T-helper 17 cell (primary cell): ENCODE results near the gene BCL6B. TPM values are rescaled to one million over a fixed set of nuclear protein-coding genes. Genes with fewer than 3 reads are reported as not detected.
A peak's percentile ranks its signal among the peaks of the same experiment; 100 is the strongest.

Source experiments
- ATAC-seq: fragments of 150-1000 bp; cut with Tn5 transposase; 2 replicates; pipeline ENCODE4 v1.10.0; 2021; ENCODE audit warnings: mild to moderate bottlenecking, moderate library complexity
- DNase-seq, 3 donors: peaks; one replicate each; pipeline versions ENCODE4 v3.0.0 to v3.0.0-alpha.2; 2020 to 2021
- H3K9me3 ChIP-seq: one replicate; pipeline ENCODE4 v1.7.0; 2013; ENCODE audit warnings: low read length, mild to moderate bottlenecking; ENCODE audit not compliant: control insufficient read depth, poor library complexity, severe bottlenecking
- H3K27ac Mint-ChIP-seq: one replicate; pipeline ENCODE4 v1.8.0; 2022; ENCODE audit warnings: mild to moderate bottlenecking, moderate library complexity, mixed read lengths
- H3K27me3 Mint-ChIP-seq: one replicate; pipeline ENCODE4 v1.8.0; 2022; ENCODE audit warnings: mixed read lengths
- H3K36me3 Mint-ChIP-seq: one replicate; pipeline ENCODE4 v1.8.0; 2022; ENCODE audit warnings: low read depth, mixed read lengths
- H3K4me1 Mint-ChIP-seq: one replicate; pipeline ENCODE4 v1.8.0; 2022; ENCODE audit warnings: mild to moderate bottlenecking, mixed read lengths
- H3K4me3 Mint-ChIP-seq: one replicate; pipeline ENCODE4 v1.8.0; 2022; ENCODE audit warnings: mild to moderate bottlenecking, moderate library complexity, mixed read lengths
- total RNA-seq, 4 donors: library from RNA in 2 of 4; stranded (reverse) in 2 of 4; gene quantifications; one replicate each; pipeline ENCODE4 v1.2.3 and lab custom pipeline; 2022 to 2026

The BCL6B gene
- total RNA-seq, 2 donors from 2014 or later, result 0.17 TPM; not detected in 1

GRCh38 chr17:6998855-6999508 lies 23.9 kb upstream of the BCL6B start:
- no peaks in the 10 kb centered on the region for H3K9me3 ChIP-seq
- Mint-ChIP-seq H3K4me3 (no peak overlapping the region), H3K4me1 (peaks cover 21% of the 10 kb centered on the region), H3K36me3 (peaks cover 26% of the 10 kb centered on the region), H3K27me3 (no peaks in the 10 kb centered on the region), H3K27ac (peak overlapping the region; percentile 9)
- ATAC-seq (no peak), DNase-seq (no peak)

DNA sequence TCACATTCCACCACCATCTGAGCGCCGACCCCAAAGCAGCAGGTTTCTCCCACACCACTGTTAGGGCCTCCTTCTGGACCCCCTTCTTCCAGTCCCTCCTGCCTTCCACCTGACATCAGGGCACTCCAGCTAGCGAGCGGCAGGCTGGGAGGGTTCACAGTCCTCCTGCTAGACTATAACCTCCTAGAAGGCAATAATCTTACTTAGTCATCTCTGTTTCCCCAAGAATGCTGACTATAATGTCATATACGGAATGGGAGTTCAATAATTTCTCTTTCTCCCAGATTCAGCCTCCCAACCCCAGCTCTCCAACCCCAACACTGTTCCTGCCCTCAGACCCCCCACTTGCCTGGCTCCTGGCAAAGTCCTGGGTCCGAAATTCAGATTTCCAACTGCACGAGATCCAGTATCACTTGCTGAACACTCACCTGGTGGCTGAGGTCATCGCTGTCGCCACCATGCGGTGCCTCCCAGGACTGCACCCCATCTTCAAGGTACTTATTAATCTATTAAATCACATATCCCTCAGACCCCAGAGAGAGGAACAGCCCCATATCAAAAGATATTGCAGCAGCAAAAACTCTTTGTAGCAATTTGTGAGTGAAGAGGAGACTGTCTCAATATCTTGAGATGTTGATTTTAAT lies 21.4 kb upstream of the BCL6B start:
- Mint-ChIP-seq H3K4me3 (no peak overlapping the region), H3K27me3 (no peaks in the 10 kb centered on the region), H3K36me3 (peaks cover 26% of the 10 kb centered on the region), H3K4me1 (peaks cover 29% of the 10 kb centered on the region), H3K27ac (peak overlapping the region; percentile 90)
- ATAC-seq (peak; percentile 41), DNase-seq (peak in 2 of 3 donors; percentile 29 to 43)
- no peaks in the 10 kb centered on the region for H3K9me3 ChIP-seq

DNA sequence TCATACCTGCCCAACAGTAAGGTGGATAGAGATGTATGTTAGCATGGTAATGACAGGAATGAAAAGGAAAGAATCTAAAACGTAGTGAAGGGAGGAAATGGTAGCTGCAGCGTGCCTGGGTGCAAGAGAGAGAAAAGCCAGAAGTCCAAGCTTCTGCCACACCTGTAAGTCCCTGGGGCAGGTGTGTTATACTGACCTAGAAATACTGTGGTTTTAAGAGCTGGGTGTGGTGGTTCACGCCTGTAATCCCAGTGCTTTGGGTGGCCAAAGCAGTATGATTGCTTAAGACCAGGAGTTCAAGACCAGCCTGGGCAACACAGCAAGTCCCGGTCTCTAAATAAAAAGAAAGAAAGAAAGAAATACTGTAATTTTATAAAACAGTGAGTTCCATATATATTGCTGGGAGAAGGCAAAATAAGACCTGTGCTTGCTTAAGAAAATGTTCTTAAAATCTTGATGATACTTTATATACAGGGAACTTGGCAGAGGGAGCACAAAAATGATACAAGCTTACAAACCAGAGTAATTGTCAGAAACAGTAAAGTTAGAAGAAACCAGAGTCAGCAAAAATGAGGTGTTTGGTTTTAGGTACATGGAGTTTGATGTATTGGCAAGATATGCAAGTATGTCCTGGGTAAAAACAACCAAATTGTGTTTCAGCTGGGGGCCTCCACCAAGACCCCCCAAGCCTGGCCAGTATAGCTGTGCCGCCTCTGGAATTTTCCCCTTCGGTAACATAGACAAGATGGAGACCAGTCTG lies 20.4 kb upstream of the BCL6B start:
- no peaks in the 10 kb centered on the region for H3K9me3 ChIP-seq
- Mint-ChIP-seq H3K4me3 (no peak overlapping the region), H3K4me1 (peaks cover 35% of the 10 kb centered on the region), H3K36me3 (peaks cover 20% of the 10 kb centered on the region), H3K27me3 (no peaks in the 10 kb centered on the region), H3K27ac (peak overlapping the region; percentile 90)
- DNase-seq (no peak), ATAC-seq (no peak)

DNA sequence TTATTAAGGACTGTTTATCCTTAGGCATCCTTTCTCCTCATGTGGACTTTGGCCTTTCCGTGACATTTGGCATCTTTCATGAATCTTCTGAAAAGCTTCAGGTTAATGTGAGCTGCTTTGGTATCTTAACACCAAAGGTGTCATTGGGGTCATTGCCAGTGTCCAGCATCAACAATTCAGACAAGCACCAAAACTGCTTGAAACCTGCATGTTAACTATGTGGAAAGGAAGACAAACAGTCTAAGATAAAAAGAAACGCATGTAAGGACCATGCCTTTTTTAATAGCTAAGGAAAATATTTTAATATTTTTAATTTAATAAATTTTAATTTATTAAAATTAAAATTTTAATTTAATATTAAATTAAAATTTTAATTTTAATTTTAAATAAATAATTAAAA lies 19.1 kb upstream of the BCL6B start:
- no peak overlapping the region for H3K27ac Mint-ChIP-seq
- ATAC-seq (no peak), DNase-seq (no peak)
- H3K9me3 ChIP-seq, result no peaks in the 10 kb centered on the region
- H3K4me3 Mint-ChIP-seq, result no peak overlapping the region
- peaks cover 14% of the 10 kb centered on the region for H3K36me3 Mint-ChIP-seq
- H3K4me1 Mint-ChIP-seq, result peaks cover 32% of the 10 kb centered on the region
- H3K27me3 Mint-ChIP-seq, result no peaks in the 10 kb centered on the region

DNA sequence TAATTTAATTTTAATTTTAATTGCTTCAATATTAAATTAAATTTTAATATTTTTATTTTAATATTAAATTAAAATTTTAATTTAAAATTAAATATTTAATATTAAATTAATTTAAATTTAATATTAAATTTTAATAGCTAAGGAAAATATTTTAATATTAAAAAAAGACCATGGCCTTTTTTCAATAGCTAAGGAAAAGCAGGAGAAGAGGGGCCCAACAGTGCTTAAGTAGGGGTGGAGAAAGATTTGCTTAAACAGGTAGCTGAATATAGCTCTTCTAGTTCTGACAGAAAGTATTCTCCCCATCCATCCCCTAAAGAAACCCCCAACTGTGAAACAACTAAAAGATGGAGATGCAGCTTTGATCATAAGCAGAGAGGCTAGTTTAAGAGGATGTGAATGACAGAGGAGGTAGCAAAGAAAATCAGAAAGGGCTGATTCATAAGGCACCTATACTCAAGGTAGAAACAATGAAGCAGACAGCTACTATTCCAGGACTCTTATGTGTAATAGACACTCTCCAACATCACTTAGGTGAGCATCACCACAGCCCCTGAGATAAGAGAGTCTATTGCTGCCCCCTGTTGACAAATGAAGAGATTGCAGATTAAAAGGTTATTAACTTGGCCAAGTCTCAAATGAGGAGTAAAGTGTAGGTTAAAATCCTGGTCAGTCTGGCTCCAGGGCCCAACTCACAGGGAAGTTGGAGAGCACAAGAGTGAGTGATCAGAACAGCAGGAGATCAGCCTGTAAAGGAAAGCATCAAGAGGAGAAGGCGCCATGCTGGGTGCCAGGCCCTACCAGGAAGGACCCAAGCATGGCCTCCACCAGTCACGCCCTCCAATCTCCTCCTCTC lies 18.2 kb upstream of the BCL6B start:
- H3K36me3 Mint-ChIP-seq, result peaks cover 11% of the 10 kb centered on the region
- no peak overlapping the region for H3K4me3 Mint-ChIP-seq
- peak; percentile 95 for ATAC-seq
- H3K27me3 Mint-ChIP-seq, result no peaks in the 10 kb centered on the region
- no peaks in the 10 kb centered on the region for H3K9me3 ChIP-seq
- no peak for DNase-seq
- H3K27ac Mint-ChIP-seq, result peak overlapping the region; percentile 85
- H3K4me1 Mint-ChIP-seq, result peaks cover 31% of the 10 kb centered on the region

DNA sequence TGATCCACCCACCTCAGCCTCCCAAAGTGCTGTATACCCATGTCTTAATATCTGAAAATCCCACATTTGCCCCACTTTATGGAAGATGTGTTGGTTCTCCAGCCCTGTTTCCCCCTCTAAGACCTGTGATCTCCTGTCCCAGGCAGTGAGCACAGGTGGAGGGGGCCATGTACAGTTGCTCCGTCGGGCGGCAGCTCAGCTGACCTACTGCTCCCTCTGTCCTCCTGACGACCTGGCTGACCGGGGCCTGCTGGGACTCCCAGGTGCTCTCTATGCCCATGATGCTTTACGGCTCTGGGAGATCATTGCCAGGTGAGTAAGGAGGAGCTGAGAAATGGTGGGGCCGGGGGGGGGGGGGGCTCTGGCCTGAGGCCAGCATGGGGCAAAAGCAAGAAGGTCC lies 17.1 kb upstream of the BCL6B start:
- ATAC-seq, result no peak
- Mint-ChIP-seq H3K4me3 (no peak overlapping the region), H3K27me3 (no peaks in the 10 kb centered on the region), H3K4me1 (peaks cover 37% of the 10 kb centered on the region), H3K27ac (peak overlapping the region; percentile 85), H3K36me3 (peaks cover 9% of the 10 kb centered on the region)
- DNase-seq, result no peak
- H3K9me3 ChIP-seq, result no peaks in the 10 kb centered on the region

DNA sequence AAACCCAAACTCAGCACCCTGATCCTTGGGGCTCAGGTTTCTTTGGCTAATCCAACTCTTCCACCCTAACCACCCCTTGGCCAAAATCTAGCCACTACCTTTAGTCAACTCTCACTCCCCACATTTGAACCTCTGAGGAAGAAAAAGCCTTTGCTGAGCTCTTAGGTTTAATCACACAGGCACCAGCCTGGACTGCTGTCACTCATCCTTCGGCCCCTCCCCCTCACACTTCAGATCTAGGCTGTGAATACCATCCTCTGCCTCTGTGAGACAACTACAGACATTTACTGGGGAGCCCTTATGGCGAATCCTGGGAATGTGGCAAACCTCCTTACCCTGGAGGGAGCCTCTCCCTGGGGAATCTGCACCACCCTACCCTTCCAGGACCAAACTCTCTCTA lies 15.7 kb upstream of the BCL6B start:
- peak overlapping the region; percentile 91 for H3K27ac Mint-ChIP-seq
- ATAC-seq, result no peak
- no peak for DNase-seq
- no peak overlapping the region for H3K4me3 Mint-ChIP-seq
- H3K36me3 Mint-ChIP-seq, result peaks cover 2% of the 10 kb centered on the region
- no peaks in the 10 kb centered on the region for H3K27me3 Mint-ChIP-seq
- peaks cover 39% of the 10 kb centered on the region for H3K4me1 Mint-ChIP-seq
- no peaks in the 10 kb centered on the region for H3K9me3 ChIP-seq

GRCh38 chr17:7010523-7010922 lies 12.3 kb upstream of the BCL6B start:
- ATAC-seq, result no peak
- Mint-ChIP-seq H3K4me1 (peaks cover 53% of the 10 kb centered on the region), H3K36me3 (peaks cover 2% of the 10 kb centered on the region), H3K27me3 (no peaks in the 10 kb centered on the region), H3K27ac (peak overlapping the region; percentile 100), H3K4me3 (peak overlapping the region; percentile 64)
- no peak for DNase-seq
- no peaks in the 10 kb centered on the region for H3K9me3 ChIP-seq

DNA sequence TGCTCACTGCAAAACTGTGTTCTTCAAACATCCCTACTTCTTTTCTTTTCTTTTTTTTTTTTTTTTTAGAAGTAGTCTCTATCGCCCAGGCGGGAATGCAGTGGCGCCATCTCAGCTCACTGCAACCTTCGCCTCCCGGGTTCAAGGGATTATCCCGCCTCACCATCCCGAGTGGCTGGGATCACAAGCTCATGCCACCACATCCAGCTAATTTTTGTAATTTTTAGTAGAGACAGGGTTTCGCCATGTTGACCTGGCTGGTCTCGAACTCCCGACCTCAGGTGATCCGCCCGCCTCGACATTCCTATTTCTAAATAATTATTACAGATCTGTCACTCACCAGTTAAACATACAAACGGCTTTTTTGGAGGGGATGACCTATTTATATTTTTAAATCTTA lies 11.4 kb upstream of the BCL6B start:
- Mint-ChIP-seq H3K36me3 (peaks cover 2% of the 10 kb centered on the region), H3K27ac (peak overlapping the region; percentile 100), H3K4me3 (peak overlapping the region; percentile 96), H3K27me3 (no peaks in the 10 kb centered on the region), H3K4me1 (peaks cover 60% of the 10 kb centered on the region)
- H3K9me3 ChIP-seq, result no peaks in the 10 kb centered on the region
- DNase-seq (no peak), ATAC-seq (no peak)

DNA sequence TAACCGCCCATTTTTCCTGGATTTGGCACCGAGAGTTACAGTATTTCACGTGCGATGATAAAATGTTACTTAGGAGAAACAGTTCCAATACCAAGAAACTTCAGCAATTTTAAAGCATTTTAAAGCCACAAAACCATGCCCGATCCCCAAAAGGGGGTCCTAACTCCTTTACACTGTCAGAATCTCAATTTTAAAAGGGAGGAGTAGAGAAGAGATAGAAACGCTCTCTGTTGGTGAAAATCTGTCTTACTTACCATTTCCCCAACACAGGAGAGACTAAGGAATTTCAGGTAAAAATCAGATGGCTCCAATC lies 11.0 kb upstream of the BCL6B start:
- Mint-ChIP-seq H3K36me3 (peaks cover 2% of the 10 kb centered on the region), H3K27me3 (no peaks in the 10 kb centered on the region), H3K4me1 (peaks cover 60% of the 10 kb centered on the region), H3K27ac (peak overlapping the region; percentile 100), H3K4me3 (peak overlapping the region; percentile 96)
- ATAC-seq (no peak), DNase-seq (no peak)
- no peaks in the 10 kb centered on the region for H3K9me3 ChIP-seq

- H3K36me3 Mint-ChIP-seq, result peaks cover 2% of the 10 kb centered on the region
Measured at GRCh38 chr17:7014261-7014994, 8.4 kb upstream of the BCL6B start.

More at GRCh38 chr17:7014261-7014994, 8.4 kb upstream of the BCL6B start:
- no peaks in the 10 kb centered on the region for H3K9me3 ChIP-seq
- Mint-ChIP-seq H3K27me3 (no peaks in the 10 kb centered on the region), H3K27ac (peak overlapping the region; percentile 100), H3K4me1 (peaks cover 71% of the 10 kb centered on the region), H3K4me3 (peak overlapping the region; percentile 96)
- ATAC-seq, result peak; percentile 84
- DNase-seq, result peak; percentile 96 to 99 (median 98)
